Measurements from ENCODE around the gene UVRAG.

UVRAG gene

DNA sequence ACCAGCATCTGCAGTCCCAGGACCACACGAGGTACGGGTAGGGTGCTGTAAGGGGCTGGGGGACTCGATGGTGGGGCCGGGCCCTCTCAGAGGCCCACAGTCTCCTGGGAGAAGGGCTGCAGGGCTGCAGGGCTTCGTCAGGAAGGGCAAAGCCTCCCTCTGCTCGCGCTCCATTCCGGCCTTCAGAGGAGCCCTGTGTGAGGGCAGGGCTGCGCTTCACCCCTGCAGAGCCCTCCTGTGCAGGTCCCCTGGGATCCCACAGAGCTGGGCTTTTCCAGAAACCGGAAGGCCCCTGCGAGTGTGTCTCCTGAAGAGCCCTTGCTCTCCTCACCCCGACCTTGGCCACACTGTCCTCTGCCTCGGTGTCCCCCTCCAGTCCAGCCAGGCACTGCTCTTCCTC is 364.1 kb downstream of the UVRAG start:
- no peak overlapping the region for H3K4me3 ChIP-seq (ENCODE audit: low read depth, low read length, poor library complexity, severe bottlenecking)
- H3F3A ChIP-seq (ENCODE audit: insufficient read depth, low read length): no peaks in the 10 kb centered on the region
- H3K9me3 ChIP-seq (ENCODE audit: low read length): no peaks in the 10 kb centered on the region
- H3K27me3 ChIP-seq (ENCODE audit: insufficient read depth, low read length): peaks cover 3% of the 10 kb centered on the region; the same call in 1 of the 2 replicates
- no peaks in the 10 kb centered on the region for H3K79me2 ChIP-seq (ENCODE audit: insufficient read depth, low read length)
- TF ChIP-seq CTCF (IDR thresholded peaks at IDR 0.05; ENCODE audit: low read length): no peak
- no peak for TF ChIP-seq EZH2 (IDR thresholded peaks at IDR 0.05; ENCODE audit: borderline replicate concordance, low read length)
- no peaks in the 10 kb centered on the region for H3K36me3 ChIP-seq (ENCODE audit: insufficient read depth, low read length)
- H4K20me1 ChIP-seq (ENCODE audit: insufficient read depth, low read length): no peaks in the 10 kb centered on the region
- no peak overlapping the region for H3K4me2 ChIP-seq (ENCODE audit: low read length)
- H3K9me2 ChIP-seq (ENCODE audit: low read depth, low read length): no peaks in the 10 kb centered on the region
- H3K9ac ChIP-seq (ENCODE audit: low read length): no peak overlapping the region
- H3K4me1 ChIP-seq (ENCODE audit: insufficient read depth, low read length, severe bottlenecking): no peaks in the 10 kb centered on the region
- H2AFZ ChIP-seq (ENCODE audit: low read length): no peak overlapping the region
- H3K27ac ChIP-seq (ENCODE audit: low read depth, low read length, poor library complexity, severe bottlenecking): no peak overlapping the region

DNA sequence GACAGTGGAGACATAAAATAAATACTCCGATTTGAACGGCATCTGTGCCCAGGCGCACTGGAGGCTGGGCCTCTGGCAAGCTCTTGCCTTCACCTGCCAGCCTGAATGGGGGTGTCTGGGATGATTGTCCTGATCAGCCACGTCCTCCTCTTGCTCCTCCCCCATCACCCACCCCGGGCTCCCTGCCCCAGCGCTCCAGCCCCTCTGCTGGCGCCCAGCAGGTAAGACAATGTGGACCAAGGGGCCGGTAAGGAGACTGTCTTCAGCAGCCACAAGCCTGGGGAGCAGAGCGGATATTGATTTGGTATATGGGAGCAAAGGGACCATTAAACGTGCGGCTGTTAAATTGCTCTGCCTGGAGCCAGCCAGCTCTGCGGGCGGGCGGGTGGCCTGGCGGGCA is 366.4 kb downstream of the UVRAG start:
- H4K20me1 ChIP-seq (ENCODE audit: insufficient read depth, low read length): no peaks in the 10 kb centered on the region
- no peak overlapping the region for H3K4me2 ChIP-seq (ENCODE audit: low read length)
- no peaks in the 10 kb centered on the region for H3K79me2 ChIP-seq (ENCODE audit: insufficient read depth, low read length)
- H3K9ac ChIP-seq (ENCODE audit: low read length): no peak overlapping the region
- no peaks in the 10 kb centered on the region for H3K9me2 ChIP-seq (ENCODE audit: low read depth, low read length)
- no peaks in the 10 kb centered on the region for H3K9me3 ChIP-seq (ENCODE audit: low read length)
- no peaks in the 10 kb centered on the region for H3F3A ChIP-seq (ENCODE audit: insufficient read depth, low read length)
- H2AFZ ChIP-seq (ENCODE audit: low read length): no peak overlapping the region
- TF ChIP-seq CTCF (IDR thresholded peaks at IDR 0.05; ENCODE audit: low read length) (no peak), EZH2 (IDR thresholded peaks at IDR 0.05; ENCODE audit: borderline replicate concordance, low read length) (no peak)
- H3K27ac ChIP-seq (ENCODE audit: low read depth, low read length, poor library complexity, severe bottlenecking): no peak overlapping the region
- H3K36me3 ChIP-seq (ENCODE audit: insufficient read depth, low read length): no peaks in the 10 kb centered on the region
- H3K4me3 ChIP-seq (ENCODE audit: low read depth, low read length, poor library complexity, severe bottlenecking): no peak overlapping the region
- no peaks in the 10 kb centered on the region for H3K27me3 ChIP-seq (ENCODE audit: insufficient read depth, low read length)
- no peaks in the 10 kb centered on the region for H3K4me1 ChIP-seq (ENCODE audit: insufficient read depth, low read length, severe bottlenecking)

DNA sequence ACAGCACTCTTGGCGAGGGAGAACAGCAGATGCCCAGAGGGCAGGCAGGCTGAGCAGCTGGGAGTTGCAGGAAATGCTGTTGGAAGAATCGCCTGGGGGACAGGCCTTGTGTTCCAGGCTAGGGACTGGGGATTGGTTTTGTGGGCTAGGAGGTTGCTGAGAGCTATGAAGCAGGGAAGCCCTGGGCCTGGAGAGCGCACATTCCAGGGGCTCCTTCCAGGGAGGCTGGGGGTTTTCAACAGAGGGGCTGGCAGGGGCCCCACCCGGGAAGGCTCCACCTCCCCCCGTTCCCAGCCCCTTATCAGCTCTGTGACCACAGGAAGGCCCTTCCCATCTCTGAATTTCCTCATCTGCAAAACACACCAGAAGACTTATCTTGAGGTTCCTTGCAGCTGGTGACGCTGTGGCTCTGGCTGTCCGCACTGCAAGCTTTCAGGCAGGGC is 369.6 kb downstream of the UVRAG start:
- H3K4me2 ChIP-seq (ENCODE audit: low read length): no peak overlapping the region
- H3K9me3 ChIP-seq (ENCODE audit: low read length): no peaks in the 10 kb centered on the region
- H3K9ac ChIP-seq (ENCODE audit: low read length): no peak overlapping the region
- H3F3A ChIP-seq (ENCODE audit: insufficient read depth, low read length): no peaks in the 10 kb centered on the region
- H3K9me2 ChIP-seq (ENCODE audit: low read depth, low read length): no peaks in the 10 kb centered on the region
- H2AFZ ChIP-seq (ENCODE audit: low read length): no peak overlapping the region
- 0 out of 2 replicates have a peak, but pooled peaks cover 6% of the 10 kb centered on the region for H3K27me3 ChIP-seq (ENCODE audit: insufficient read depth, low read length)
- no peak overlapping the region for H3K4me3 ChIP-seq (ENCODE audit: low read depth, low read length, poor library complexity, severe bottlenecking)
- H3K79me2 ChIP-seq (ENCODE audit: insufficient read depth, low read length): no peaks in the 10 kb centered on the region
- TF ChIP-seq CTCF (IDR thresholded peaks at IDR 0.05; ENCODE audit: low read length): no peak
- TF ChIP-seq EZH2 (IDR thresholded peaks at IDR 0.05; ENCODE audit: borderline replicate concordance, low read length): no peak
- no peaks in the 10 kb centered on the region for H4K20me1 ChIP-seq (ENCODE audit: insufficient read depth, low read length)
- no peaks in the 10 kb centered on the region for H3K4me1 ChIP-seq (ENCODE audit: insufficient read depth, low read length, severe bottlenecking)
- H3K27ac ChIP-seq (ENCODE audit: low read depth, low read length, poor library complexity, severe bottlenecking): no peak overlapping the region
- H3K36me3 ChIP-seq (ENCODE audit: insufficient read depth, low read length): no peaks in the 10 kb centered on the region

Data from OCI-LY1 (cell line).